Type B pancreatic cell (in vitro differentiated cells): ENCODE data around the gene UBE2S. TPM values are rescaled to one million over a fixed set of nuclear protein-coding genes. Genes with fewer than 3 reads are reported as not detected.

Experiments used
- DNase-seq: peaks from one replicate; pipeline ENCODE4 v3.0.0; 2021; ENCODE audit warnings: mixed read lengths; ENCODE audit not compliant: unreplicated experiment; ENCODE audit errors: extremely low spot score
- H3K27ac Mint-ChIP-seq: 2 replicates; pipeline ENCODE4 v1.8.0; 2021; ENCODE audit warnings: mild to moderate bottlenecking, mixed read lengths
- H3K27me3 Mint-ChIP-seq: 2 replicates; pipeline ENCODE4 v1.8.0; 2021; ENCODE audit warnings: mixed read lengths
- H3K36me3 Mint-ChIP-seq: 2 replicates; pipeline ENCODE4 v1.8.0; 2021; ENCODE audit warnings: mixed read lengths
- H3K4me1 Mint-ChIP-seq: one replicate; pipeline ENCODE4 v1.8.0; 2021; ENCODE audit warnings: mixed read lengths; ENCODE audit not compliant: unreplicated experiment
- H3K4me3 Mint-ChIP-seq: 2 replicates; pipeline ENCODE4 v1.8.0; 2021; ENCODE audit warnings: mild to moderate bottlenecking, mixed read lengths
- H3K9me3 Mint-ChIP-seq: 2 replicates; pipeline ENCODE4 v1.8.0; 2021; ENCODE audit warnings: mixed read lengths
- total RNA-seq: library from RNA; stranded (reverse); gene quantifications from 2 replicates; pipeline ENCODE4 v1.2.1, GENCODE V29; 2021; ENCODE audit warnings: low replicate concordance
- TF ChIP-seq, protein P1 (sequence below): fragments of 200-600 bp; sonication (generic); conservative IDR thresholded peaks from 2 replicates; pipeline ENCODE4 v1.5.0; 2021; ENCODE audit warnings: antibody characterized with exemption, mild to moderate bottlenecking

The UBE2S gene
- total RNA-seq, 1 donor from 2014 or later: 91.3 TPM

DNA sequence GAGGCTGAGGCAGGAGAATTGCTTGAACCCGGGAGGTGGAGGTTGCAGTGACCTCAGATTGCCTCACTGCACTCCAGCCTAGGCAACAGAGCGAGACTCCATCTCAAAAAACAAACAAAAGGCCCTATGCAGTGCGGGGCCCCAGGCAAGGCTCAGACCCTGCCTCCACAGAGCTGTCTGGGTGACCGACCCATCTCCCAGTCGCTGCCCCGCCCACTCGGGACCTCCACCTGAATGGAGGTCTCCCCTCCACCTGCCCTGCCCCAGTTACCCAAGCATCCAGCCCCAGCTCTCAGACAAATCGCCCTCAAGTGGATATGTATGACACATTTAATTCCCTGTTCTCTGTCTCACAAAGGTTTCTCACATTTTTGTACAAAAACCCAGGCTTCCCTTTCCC, 42.3 kb downstream of the UBE2S start:
- Mint-ChIP-seq H3K27ac (no peak overlapping the region), H3K9me3 (no peaks in the 10 kb centered on the region), H3K4me1 (no peaks in the 10 kb centered on the region), H3K36me3 (no peaks in the 10 kb centered on the region), H3K4me3 (no peak overlapping the region), H3K27me3 (peaks cover 29% of the 10 kb centered on the region)
- TF ChIP-seq, protein P1, sequence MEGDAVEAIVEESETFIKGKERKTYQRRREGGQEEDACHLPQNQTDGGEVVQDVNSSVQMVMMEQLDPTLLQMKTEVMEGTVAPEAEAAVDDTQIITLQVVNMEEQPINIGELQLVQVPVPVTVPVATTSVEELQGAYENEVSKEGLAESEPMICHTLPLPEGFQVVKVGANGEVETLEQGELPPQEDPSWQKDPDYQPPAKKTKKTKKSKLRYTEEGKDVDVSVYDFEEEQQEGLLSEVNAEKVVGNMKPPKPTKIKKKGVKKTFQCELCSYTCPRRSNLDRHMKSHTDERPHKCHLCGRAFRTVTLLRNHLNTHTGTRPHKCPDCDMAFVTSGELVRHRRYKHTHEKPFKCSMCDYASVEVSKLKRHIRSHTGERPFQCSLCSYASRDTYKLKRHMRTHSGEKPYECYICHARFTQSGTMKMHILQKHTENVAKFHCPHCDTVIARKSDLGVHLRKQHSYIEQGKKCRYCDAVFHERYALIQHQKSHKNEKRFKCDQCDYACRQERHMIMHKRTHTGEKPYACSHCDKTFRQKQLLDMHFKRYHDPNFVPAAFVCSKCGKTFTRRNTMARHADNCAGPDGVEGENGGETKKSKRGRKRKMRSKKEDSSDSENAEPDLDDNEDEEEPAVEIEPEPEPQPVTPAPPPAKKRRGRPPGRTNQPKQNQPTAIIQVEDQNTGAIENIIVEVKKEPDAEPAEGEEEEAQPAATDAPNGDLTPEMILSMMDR: no peak
- DNase-seq: no peak

DNA sequence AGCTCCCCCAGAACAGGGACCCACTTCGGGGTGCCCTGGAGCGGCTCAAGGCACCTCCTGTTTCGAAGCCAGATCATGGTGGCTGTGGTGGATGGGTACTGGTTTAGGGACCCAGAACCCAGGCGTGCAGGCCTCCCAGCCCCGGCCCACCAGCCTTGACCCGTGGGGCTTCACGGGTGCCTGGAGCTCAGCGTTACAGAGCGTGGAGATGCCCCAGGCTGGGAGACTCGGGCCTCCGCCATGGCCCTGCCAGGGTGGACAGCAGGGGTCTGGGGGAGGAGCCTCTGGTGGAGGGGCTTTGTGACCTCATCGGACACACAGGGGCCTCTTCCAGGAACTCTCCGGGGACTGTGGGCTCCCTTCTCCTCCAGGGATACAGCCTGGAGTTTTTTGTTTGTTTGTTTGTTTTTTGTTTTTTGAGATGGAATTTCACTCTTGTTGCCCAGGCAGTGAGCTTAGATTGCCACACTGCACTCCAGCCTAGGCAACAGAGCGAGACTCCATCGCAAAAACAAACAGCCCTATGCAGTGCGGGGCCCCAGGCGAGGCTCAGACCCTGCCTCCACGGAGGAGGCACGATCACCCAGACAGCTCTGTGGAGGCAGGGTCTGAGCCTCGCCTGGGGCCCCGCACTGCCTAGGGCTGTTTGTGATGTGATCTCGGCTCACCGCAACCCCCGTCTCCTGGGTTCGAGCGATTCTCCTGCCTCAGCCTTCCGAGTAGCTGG, 44.4 kb downstream of the UBE2S start, which contains the start of gene GARIN5B:
GARIN5B (minus strand) TSS at position 271 of the 727 bp plus-strand sequence; CDS start at position 77, 194 bp downstream.
- TF ChIP-seq, protein P1: no peak
- Mint-ChIP-seq H3K27me3 (peaks cover 17% of the 10 kb centered on the region), H3K9me3 (no peaks in the 10 kb centered on the region), H3K4me1 (no peaks in the 10 kb centered on the region), H3K27ac (no peak within 1 kb of the TSS), H3K4me3 (no peak within 1 kb of the TSS), H3K36me3 (no peaks in the 10 kb centered on the region)
- no peak for DNase-seq

DNA sequence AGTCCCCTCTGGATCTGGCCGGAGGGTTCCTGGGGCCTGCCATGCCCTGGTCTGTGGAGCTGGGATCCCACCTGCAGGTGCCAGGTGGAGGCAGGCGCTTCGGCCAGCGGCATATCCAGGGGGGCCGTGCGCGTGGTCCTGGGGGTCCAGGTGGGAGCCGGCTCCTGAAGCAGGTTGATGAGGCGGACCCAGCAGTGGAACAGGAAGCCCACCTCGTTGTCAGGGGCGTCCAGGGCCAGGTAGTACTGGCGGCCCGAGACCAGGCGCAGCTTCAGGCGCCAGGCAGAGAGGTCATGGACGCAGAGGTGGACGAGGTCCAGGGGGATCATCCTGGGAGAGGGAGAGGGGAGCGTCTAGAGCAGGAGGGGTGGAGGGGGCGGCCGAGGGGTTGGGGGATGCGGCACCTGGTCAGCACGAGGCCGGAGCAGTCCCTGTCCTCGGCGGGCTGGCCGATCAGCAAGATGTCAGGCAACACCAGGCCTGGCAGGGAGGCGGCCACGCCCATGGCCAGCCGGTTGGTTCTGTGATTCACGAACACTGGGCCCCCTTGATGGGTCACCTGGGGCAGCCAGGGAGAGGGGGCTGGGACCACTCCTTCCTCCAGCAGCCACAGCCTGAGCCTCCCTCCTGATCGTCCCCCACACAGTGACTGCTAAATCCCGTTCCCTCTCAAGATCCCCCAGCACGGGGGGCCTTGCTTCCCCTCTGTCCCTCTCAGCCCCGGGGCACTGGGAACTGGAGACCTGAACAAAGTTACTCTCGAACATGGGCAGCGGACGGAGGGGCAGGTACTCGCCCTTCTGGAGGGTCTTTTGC, 45.2 kb downstream of the UBE2S start:
- Mint-ChIP-seq H3K36me3 (no peaks in the 10 kb centered on the region), H3K27me3 (peaks cover 20% of the 10 kb centered on the region), H3K27ac (no peak overlapping the region), H3K4me3 (no peak overlapping the region), H3K4me1 (peaks cover 1% of the 10 kb centered on the region), H3K9me3 (no peaks in the 10 kb centered on the region)
- DNase-seq: no peak
- TF ChIP-seq, protein P1: no peak

DNA sequence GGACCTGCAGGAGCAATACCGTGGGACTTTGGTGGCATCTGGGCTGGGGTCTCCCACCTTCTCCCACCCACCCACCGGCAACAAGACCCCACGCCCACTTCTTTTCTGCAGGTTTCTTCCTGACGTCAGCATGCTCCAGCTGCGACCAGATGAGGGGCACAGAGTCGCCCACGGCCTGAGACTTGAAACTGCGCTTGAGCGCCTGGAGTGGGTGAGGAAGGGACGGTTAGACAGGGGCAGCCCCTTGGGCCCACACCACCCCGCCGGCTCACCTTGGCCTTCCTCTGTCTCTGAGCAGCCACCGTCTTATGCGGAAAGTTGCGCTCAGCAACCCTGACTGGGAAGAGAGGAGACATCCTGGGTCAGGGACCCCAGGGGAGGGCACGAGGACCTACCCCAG, 46.7 kb downstream of the UBE2S start:
- Mint-ChIP-seq H3K9me3 (no peaks in the 10 kb centered on the region), H3K4me3 (no peak overlapping the region), H3K27ac (no peak overlapping the region), H3K27me3 (peaks cover 28% of the 10 kb centered on the region), H3K36me3 (no peaks in the 10 kb centered on the region), H3K4me1 (peaks cover 4% of the 10 kb centered on the region)
- no peak for DNase-seq
- TF ChIP-seq, protein P1: no peak

DNA sequence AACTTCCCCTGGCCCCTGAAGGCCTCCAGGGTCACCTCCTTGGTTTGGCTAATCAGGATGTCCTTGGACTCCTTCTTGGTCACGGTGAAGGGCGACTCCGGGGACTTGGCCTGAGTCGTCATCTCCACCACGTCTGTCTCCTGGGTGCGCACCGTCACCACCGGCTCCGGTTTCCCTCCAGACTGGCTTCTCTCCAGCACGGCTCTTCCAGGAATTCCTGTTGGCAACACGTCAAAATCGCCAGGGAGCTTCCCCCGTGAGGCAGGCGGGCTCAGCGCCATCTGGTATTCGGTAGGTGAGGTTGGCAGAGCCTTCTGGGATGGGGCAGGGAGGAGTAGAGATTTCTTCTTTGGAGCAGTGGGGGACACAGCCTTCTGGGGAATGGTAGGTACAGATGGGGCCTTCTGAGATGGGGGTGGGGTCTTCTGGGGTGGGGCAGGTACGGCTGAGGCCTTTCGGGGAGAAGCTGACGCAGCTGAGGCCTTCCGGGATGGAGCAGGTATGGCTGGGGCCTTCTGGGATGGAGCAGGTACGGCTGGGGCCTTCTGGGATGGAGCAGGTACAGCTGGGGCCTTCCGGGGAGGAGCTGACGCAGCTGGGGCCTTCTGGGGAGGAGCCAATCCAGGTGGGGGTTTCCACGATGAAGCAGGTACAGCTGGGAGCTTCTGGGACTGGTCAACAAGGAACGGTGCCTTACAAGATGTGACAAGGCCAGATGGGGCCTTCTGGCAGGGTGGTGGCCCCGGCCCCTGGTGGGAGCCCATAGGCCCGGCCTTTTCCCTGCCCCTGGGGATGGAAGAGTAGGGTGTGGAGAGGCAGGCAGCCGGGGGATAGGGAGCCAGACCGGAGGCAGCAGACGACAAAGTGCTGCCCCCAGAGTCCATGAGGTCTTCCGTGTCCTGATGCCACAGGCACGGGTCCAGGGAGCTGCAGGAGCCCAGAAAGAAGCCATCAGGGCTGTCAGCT, 48.4 kb downstream of the UBE2S start:
- Mint-ChIP-seq H3K4me3 (no peak overlapping the region), H3K27me3 (peaks cover 33% of the 10 kb centered on the region), H3K27ac (no peak overlapping the region), H3K4me1 (peaks cover 7% of the 10 kb centered on the region), H3K9me3 (no peaks in the 10 kb centered on the region), H3K36me3 (no peaks in the 10 kb centered on the region)
- no peak for DNase-seq
- TF ChIP-seq, protein P1: no peak
